Esophagus squamous epithelium (tissue), 4 donors: ENCODE measurements around the gene MAP1S.

Source experiments
- POLR2A ChIP-seq, 4 donors: fragments of 450-650 bp; IDR thresholded peaks; one replicate each; pipeline ENCODE4 v1.6.1; 2017; ENCODE audit warnings: antibody characterized with exemption in 4 of 4, mild to moderate bottlenecking in 4 of 4, moderate library complexity in 3 of 4
- TF ChIP-seq, protein P1 (sequence below), 6 experiments: fragments of 450-650 bp in 4 of 6; fragments of 200-600 bp in 2 of 6; sonication (generic) in 2 of 6; IDR thresholded peaks; one replicate each; pipeline ENCODE4 v1.5.1; 2016 to 2019; ENCODE audit warnings: antibody characterized with exemption in 6 of 6, mild to moderate bottlenecking in 4 of 6, moderate library complexity in 4 of 6

DNA sequence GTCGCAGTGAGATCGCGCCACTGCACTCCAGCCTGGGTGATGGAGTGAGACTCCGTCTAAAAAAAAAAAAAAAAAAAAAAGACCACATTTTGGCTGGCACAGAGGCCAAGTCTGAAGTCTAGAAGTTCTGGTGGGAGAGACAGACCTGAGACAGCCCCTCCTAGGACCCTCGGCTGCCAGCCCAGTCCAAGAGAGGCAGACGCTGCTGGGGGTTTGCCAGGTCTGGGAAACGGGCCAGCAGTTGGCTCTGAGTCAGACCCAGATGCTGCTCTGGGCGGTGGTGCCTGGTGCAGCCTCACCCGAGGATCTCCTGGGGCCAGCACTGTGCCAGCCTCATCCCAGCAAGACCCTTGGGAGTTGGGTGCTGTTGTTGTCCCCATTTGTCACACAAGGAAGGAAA is 37.8 kb downstream of the MAP1S start:
- TF ChIP-seq, protein P1, sequence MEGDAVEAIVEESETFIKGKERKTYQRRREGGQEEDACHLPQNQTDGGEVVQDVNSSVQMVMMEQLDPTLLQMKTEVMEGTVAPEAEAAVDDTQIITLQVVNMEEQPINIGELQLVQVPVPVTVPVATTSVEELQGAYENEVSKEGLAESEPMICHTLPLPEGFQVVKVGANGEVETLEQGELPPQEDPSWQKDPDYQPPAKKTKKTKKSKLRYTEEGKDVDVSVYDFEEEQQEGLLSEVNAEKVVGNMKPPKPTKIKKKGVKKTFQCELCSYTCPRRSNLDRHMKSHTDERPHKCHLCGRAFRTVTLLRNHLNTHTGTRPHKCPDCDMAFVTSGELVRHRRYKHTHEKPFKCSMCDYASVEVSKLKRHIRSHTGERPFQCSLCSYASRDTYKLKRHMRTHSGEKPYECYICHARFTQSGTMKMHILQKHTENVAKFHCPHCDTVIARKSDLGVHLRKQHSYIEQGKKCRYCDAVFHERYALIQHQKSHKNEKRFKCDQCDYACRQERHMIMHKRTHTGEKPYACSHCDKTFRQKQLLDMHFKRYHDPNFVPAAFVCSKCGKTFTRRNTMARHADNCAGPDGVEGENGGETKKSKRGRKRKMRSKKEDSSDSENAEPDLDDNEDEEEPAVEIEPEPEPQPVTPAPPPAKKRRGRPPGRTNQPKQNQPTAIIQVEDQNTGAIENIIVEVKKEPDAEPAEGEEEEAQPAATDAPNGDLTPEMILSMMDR (IDR thresholded peaks at IDR 0.05): no peak
- no peak for TF ChIP-seq POLR2A (IDR thresholded peaks at IDR 0.05)
